ENCODE data around the gene RTCA. TPM values are rescaled to one million over a fixed set of nuclear protein-coding genes. Genes with fewer than 3 reads are reported as not detected.
"Not testable (repeated sequence)": the region's sequence is repeated elsewhere in the genome, so short reads cannot be mapped to it uniquely, and the experiment has no call there.

The RTCA gene
- total RNA-seq, 4 donors from 2014 or later: 22.3 to 32.8 (median 24.8) TPM

DNA sequence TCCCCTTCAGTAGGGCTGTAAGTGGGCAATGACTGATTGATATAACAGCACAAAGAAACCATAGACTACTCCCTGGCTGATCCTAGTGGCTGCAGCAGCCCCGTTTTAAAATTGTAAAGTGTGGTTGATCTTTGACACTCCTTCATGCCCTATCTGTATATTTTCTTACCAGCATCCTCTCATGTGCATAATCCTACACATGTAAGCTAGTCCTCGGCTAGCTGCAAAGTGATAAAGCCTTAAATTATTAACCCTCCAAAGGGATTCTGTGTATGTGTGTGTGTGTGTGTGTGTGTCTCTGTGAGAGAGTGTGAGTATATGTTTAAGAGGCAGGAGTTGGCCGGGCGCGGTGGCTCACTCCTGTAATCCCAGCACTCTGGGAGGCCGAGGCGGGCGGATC is 55.5 kb downstream of the RTCA start:
- Histone ChIP-seq H3K4me3 (no peak overlapping the region), H3K27ac (no peak overlapping the region), H3K27me3 (no peaks in the 10 kb centered on the region), H3K36me3 (no peaks in the 10 kb centered on the region), H3K9me3 (no peaks in the 10 kb centered on the region), H3K4me1 (peaks cover 14 to 20% of the 10 kb centered on the region in 2 donors)
- TF ChIP-seq POLR2A (IDR thresholded peaks at IDR 0.05): no peak
- TF ChIP-seq, protein P1, sequence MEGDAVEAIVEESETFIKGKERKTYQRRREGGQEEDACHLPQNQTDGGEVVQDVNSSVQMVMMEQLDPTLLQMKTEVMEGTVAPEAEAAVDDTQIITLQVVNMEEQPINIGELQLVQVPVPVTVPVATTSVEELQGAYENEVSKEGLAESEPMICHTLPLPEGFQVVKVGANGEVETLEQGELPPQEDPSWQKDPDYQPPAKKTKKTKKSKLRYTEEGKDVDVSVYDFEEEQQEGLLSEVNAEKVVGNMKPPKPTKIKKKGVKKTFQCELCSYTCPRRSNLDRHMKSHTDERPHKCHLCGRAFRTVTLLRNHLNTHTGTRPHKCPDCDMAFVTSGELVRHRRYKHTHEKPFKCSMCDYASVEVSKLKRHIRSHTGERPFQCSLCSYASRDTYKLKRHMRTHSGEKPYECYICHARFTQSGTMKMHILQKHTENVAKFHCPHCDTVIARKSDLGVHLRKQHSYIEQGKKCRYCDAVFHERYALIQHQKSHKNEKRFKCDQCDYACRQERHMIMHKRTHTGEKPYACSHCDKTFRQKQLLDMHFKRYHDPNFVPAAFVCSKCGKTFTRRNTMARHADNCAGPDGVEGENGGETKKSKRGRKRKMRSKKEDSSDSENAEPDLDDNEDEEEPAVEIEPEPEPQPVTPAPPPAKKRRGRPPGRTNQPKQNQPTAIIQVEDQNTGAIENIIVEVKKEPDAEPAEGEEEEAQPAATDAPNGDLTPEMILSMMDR (IDR thresholded peaks at IDR 0.05 in 4 of 5, conservative IDR thresholded peaks at IDR 0.05 in 1 of 5): no peak
- in situ Hi-C loops (cut with MboI; ENCODE audit: low sequenced_read_pairs in 4 of 4): no loop called here
- ATAC-seq (no peak), DNase-seq (no peak)
- intact Hi-C loops (cut with DNase I; ENCODE audit: low total_unique reads): no loop called here

DNA sequence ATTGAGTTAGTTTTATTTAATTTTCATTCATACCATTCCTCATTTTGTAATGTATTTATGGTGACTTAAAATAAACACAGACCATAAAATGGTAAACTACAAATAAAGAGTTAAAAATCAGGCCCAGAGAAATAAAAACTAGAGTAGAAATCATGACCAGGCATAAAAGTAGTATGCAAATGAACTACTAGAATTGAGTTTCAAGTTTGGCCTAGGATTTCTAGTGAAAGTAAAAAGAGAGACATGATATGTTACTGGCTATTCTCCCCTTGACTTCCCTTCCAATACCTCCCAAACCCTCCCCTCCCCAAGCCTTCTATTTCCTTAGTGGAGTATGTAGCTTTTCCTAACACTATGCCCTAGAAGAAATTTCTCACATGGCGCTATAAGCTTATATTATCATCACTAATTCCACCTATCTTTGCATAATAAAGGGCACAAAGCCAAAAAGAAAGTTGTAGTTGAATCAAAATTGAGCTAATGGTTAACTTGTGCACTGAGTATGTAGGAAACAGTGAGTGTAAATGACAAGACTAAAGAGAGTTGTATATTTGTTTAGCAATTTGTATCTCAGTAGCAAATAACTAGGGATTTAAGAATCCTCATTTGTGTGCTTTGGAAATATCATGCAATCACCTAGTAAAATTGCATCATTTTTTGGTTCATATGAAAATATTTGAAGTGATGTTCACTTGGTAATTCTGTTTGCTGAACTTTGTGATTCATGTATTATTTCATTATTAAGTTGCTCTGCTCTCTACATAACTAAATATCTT is 56.6 kb downstream of the RTCA start:
- ATAC-seq (peak; percentile 24 to 32), DNase-seq (no peak)
- intact Hi-C loops (cut with DNase I; ENCODE audit: low total_unique reads) (loop anchor here (2.0 kb wide), 1 partner anchor 30 kb away; the partner anchor contains the start of gene CDC14A), in situ Hi-C loops (cut with MboI; ENCODE audit: low sequenced_read_pairs in 4 of 4) (no loop called here)
- peak overlapping the region; percentile 20 to 52 (median 33) for H3K27ac ChIP-seq
- peaks cover 14 to 20% of the 10 kb centered on the region in 2 donors for H3K4me1 ChIP-seq
- H3K4me3 ChIP-seq: no peak overlapping the region
- TF ChIP-seq POLR2A (IDR thresholded peaks at IDR 0.05): no peak
- TF ChIP-seq, protein P1 (IDR thresholded peaks at IDR 0.05 in 4 of 5, conservative IDR thresholded peaks at IDR 0.05 in 1 of 5): no peak
- no peaks in the 10 kb centered on the region for H3K36me3 ChIP-seq
- H3K27me3 ChIP-seq: no peaks in the 10 kb centered on the region
- H3K9me3 ChIP-seq: no peaks in the 10 kb centered on the region

DNA sequence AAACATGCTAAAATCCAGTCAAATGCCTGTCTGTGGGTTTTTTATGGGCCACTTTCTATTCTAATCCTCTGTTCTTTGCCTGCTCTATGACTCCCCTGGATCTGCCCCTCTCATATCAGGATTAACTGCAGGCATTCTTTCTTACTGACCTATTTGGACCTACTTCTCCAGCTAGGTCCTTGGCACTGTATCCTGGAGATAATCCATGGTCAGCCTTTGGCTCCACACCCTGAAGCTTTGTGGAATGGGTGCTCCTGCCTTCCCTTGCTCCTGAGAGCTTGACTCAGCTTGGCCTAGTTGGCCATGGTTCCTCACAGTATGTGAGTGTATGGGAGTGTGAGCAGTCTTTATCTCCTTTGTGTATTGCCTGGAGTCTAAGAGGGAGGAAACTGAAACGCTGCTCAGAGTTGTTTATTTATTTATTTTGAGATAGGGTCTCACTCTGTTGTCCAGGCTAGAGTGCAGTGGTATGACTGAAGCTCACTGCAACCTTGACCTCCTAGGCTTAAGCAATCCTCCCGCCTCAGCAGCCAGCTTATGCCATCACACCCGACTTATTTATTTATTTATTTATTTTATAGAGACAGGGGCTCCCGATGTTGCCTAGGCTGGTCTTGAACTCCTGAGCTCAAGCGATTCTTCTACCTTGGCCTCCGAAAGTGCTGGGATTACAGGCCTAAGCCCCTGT is 57.5 kb downstream of the RTCA start:
- ATAC-seq (peak; percentile 93 to 96), DNase-seq (peak; percentile 65 to 66)
- Histone ChIP-seq H3K27ac (peak overlapping the region; percentile 1 to 56 (median 45)), H3K9me3 (no peaks in the 10 kb centered on the region), H3K4me1 (peaks cover 14 to 20% of the 10 kb centered on the region in 2 donors), H3K4me3 (no peak overlapping the region), H3K36me3 (no peaks in the 10 kb centered on the region), H3K27me3 (no peaks in the 10 kb centered on the region)
- in situ Hi-C loops (cut with MboI; ENCODE audit: low sequenced_read_pairs in 4 of 4) (no loop called here), intact Hi-C loops (cut with DNase I; ENCODE audit: low total_unique reads) (loop anchor here (2.0 kb wide), 1 partner anchor 29 kb away; the partner anchor contains the start of gene CDC14A)
- no peak for TF ChIP-seq POLR2A (IDR thresholded peaks at IDR 0.05)
- TF ChIP-seq, protein P1 (IDR thresholded peaks at IDR 0.05 in 4 of 5, conservative IDR thresholded peaks at IDR 0.05 in 1 of 5): no peak

DNA sequence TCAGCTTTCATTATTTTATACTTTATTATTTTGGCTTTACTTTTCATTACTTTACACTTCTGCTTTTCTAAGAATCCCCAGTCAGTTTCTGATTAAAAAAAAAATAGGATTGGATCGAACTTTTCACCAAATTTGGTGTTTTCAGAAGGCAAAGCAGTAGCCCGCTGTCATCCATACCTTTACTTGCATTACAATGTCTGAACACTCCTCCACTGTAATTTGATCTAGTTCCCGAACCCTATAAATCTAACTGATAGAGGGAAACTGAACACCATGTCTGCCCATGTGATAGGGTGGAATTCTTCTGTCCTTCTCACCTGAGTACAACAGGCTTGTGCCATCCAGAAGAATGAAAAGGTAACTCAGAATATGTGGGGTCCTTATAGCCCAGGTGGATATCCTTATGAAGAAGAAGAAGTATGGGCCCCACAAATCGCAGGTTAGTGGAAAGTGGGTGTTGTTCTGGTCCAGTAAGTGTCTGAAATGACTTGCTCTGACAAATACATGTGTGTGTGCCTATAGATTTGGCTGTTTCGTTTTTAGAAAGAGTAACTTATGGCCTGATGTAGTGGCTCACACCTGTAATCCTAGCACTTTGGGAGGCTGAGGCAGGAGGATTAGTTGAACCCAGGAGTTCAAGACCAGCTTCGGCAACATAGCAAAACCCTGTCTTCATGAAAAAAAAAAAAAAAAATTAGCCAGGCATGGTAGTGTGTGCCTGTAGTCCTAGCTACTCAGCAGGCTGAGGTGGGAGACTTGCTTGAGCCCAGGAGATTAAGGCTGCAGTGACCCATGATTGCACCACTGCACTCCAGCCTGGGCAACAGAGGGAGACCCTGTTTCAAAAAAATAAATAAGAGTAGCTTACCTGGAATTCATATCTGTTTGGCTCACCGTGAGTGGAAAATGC is 59.7 kb downstream of the RTCA start:
- no peak for TF ChIP-seq POLR2A (IDR thresholded peaks at IDR 0.05)
- TF ChIP-seq, protein P1 (IDR thresholded peaks at IDR 0.05 in 4 of 5, conservative IDR thresholded peaks at IDR 0.05 in 1 of 5): no peak
- intact Hi-C loops (cut with DNase I; ENCODE audit: low total_unique reads): no loop called here
- DNase-seq: no peak

DNA sequence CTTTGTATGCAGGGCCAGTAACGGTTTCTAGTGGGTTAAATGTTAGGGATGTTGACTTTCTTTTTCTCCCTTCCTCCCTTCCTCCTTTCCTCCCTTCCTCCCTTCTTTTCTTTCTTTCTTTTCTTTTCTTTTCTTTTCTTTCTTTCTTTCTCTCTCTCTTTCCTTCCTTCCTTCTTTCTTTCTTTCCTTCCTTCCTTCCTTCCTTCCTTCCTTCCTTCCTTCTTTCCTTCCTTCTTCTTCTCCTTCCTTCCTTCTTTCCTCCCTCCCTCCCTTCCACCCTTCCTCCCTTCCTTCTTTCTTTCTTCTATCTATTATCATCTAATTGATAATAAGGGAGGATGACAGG is 60.3 kb downstream of the RTCA start:
- DNase-seq; H3K36me3 ChIP-seq; H3K27ac ChIP-seq; ATAC-seq; H3K9me3 ChIP-seq; H3K27me3 ChIP-seq; intact Hi-C loops (cut with DNase I; ENCODE audit: low total_unique reads); H3K4me3 ChIP-seq; in situ Hi-C loops (cut with MboI; ENCODE audit: low sequenced_read_pairs in 4 of 4): not testable (repeated sequence)
- H3K4me1 ChIP-seq: peaks cover 14 to 20% of the 10 kb centered on the region in 2 donors

More for the DNA sequence above, 59.7 kb downstream of the RTCA start:
- no peak overlapping the region for H3K27ac ChIP-seq
- no peaks in the 10 kb centered on the region for H3K27me3 ChIP-seq
- no peaks in the 10 kb centered on the region for H3K9me3 ChIP-seq
- H3K36me3 ChIP-seq: no peaks in the 10 kb centered on the region
- no peak for ATAC-seq
- H3K4me1 ChIP-seq: peaks cover 14 to 20% of the 10 kb centered on the region in 2 donors
- in situ Hi-C loops (cut with MboI; ENCODE audit: low sequenced_read_pairs in 4 of 4): no loop called here
- no peak overlapping the region for H3K4me3 ChIP-seq

All from gastrocnemius medialis (tissue), 4 donors.